ENCODE results near the gene MAP4K3.
"Not testable (repeated sequence)": the region's sequence is repeated elsewhere in the genome, so short reads cannot be mapped to it uniquely, and the experiment has no call there.

DNA sequence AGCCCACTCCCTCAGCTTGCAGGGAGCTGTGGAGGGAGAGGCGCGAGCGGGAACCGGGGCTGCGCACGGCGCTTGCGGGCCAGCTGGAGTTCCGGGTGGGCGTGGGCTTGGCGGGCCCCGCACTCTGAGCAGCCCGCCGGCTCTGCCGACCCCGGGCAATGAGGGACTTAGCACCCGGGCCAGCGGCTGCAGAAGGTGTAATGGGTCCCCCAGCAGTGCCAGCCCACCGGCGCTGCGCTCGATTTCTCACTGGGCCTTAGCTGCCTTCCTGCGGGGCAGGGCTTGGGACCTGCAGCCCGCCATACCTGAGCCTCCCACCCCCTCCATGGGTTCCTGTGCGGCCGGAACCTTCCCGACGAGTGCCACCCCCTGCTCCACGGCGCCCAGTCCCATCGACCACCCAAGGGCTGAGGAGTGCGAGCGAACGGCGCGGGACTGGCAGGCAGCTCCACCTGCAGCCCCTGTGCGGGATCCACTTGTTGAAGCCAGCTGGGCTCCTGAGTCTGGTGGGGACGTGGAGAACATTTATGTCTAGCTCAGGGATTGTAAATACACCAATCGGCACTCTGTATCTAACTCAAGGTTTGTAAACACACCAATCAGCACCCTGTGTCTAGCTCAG is 192.7 kb downstream of the MAP4K3 start:
- TF ChIP-seq, protein P1, sequence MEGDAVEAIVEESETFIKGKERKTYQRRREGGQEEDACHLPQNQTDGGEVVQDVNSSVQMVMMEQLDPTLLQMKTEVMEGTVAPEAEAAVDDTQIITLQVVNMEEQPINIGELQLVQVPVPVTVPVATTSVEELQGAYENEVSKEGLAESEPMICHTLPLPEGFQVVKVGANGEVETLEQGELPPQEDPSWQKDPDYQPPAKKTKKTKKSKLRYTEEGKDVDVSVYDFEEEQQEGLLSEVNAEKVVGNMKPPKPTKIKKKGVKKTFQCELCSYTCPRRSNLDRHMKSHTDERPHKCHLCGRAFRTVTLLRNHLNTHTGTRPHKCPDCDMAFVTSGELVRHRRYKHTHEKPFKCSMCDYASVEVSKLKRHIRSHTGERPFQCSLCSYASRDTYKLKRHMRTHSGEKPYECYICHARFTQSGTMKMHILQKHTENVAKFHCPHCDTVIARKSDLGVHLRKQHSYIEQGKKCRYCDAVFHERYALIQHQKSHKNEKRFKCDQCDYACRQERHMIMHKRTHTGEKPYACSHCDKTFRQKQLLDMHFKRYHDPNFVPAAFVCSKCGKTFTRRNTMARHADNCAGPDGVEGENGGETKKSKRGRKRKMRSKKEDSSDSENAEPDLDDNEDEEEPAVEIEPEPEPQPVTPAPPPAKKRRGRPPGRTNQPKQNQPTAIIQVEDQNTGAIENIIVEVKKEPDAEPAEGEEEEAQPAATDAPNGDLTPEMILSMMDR (conservative IDR thresholded peaks at IDR 0.05; ENCODE audit: low read depth, low read length) = not testable (repeated sequence)
- not testable (repeated sequence) for TF ChIP-seq EZH2 (IDR thresholded peaks at IDR 0.05; ENCODE audit: borderline replicate concordance, low read depth, low read length, poor library complexity, severe bottlenecking)

All from A673 (cell line).